ENCODE measurements around the gene ARID1A.

DNA sequence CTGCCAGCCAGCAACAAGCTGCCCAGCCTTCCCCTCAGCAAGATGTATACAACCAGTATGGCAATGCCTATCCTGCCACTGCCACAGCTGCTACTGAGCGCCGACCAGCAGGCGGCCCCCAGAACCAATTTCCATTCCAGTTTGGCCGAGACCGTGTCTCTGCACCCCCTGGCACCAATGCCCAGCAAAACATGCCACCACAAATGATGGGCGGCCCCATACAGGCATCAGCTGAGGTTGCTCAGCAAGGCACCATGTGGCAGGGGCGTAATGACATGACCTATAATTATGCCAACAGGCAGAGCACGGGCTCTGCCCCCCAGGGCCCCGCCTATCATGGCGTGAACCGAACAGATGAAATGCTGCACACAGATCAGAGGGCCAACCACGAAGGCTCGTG lies 78.6 kb downstream of the ARID1A start:
- TF ChIP-seq, protein P1, sequence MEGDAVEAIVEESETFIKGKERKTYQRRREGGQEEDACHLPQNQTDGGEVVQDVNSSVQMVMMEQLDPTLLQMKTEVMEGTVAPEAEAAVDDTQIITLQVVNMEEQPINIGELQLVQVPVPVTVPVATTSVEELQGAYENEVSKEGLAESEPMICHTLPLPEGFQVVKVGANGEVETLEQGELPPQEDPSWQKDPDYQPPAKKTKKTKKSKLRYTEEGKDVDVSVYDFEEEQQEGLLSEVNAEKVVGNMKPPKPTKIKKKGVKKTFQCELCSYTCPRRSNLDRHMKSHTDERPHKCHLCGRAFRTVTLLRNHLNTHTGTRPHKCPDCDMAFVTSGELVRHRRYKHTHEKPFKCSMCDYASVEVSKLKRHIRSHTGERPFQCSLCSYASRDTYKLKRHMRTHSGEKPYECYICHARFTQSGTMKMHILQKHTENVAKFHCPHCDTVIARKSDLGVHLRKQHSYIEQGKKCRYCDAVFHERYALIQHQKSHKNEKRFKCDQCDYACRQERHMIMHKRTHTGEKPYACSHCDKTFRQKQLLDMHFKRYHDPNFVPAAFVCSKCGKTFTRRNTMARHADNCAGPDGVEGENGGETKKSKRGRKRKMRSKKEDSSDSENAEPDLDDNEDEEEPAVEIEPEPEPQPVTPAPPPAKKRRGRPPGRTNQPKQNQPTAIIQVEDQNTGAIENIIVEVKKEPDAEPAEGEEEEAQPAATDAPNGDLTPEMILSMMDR (IDR thresholded peaks at IDR 0.05), result no peak
- TF ChIP-seq EZH2phosphoT487 (IDR thresholded peaks at IDR 0.05), result no peak

Measured in neural progenitor cell (in vitro differentiated cells).